Neuron (in vitro differentiated cells): ENCODE results near the gene GRID2.

Experiments
- H2AFZ ChIP-seq: one replicate; pipeline ENCODE4 v1.6.1; 2013; ENCODE audit warnings: low read depth, mild to moderate bottlenecking, inconsistent platforms, low read length, moderate library complexity
- H3K27me3 ChIP-seq: one replicate; pipeline ENCODE4 v1.6.1; 2013; ENCODE audit warnings: low read length; ENCODE audit not compliant: insufficient read depth
- H3K36me3 ChIP-seq: one replicate; pipeline ENCODE4 v1.6.1; 2013; ENCODE audit warnings: low read length; ENCODE audit not compliant: insufficient read depth
- H3K4me1 ChIP-seq: one replicate; pipeline ENCODE4 v1.6.1; 2013; ENCODE audit warnings: low read length; ENCODE audit not compliant: insufficient read depth
- H3K4me3 ChIP-seq: 2 replicates; pipeline ENCODE4 v1.5.1; 2013; ENCODE audit warnings: mild to moderate bottlenecking, low read length, moderate library complexity
- H3K9me3 ChIP-seq: one replicate; pipeline ENCODE4 v1.6.1; 2013; ENCODE audit warnings: low read length

Gene GRID2

DNA sequence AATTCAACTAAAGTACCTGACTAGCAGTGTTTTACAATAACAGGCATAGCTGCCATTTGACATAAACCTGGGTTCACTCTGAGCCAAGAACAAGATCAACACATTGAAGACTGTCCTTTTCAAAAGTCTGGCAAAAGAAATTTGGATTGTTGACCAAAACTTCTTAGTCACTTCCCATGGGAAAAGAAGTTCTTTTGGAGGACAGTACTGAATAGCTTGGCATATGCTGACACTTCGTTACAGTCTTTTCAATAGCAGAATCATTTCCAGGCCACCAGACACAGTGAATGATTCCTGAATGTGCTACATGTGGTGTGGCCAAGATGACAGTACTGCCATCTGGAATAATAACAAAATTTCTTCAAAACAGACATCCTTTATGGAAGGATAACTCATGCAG is 560.3 kb downstream of the GRID2 start:
- Histone ChIP-seq H3K4me3 (no peak overlapping the region), H3K27me3 (no peaks in the 10 kb centered on the region), H3K4me1 (peaks cover 3% of the 10 kb centered on the region), H3K36me3 (no peaks in the 10 kb centered on the region), H3K9me3 (no peaks in the 10 kb centered on the region), H2AFZ (no peak overlapping the region)

DNA sequence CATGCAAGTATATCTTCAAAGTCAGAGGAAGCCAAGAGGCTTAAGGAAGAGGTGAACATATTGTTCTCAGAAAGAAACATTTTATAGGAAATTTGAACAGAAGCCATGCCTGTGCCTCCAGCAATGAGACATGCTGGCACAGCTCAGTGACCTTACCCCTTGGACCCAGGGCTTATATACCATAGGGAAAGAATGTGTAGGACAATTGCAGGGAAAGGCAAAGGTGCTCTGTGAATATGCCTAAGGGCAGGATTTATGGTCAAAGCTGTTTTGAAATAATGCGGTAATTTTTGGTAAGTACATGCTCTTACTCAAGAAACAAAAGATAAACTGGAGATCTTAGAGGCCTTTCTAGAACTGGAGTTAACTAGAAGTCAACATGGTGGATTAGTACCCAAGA is 568.8 kb downstream of the GRID2 start:
- Histone ChIP-seq H2AFZ (no peak overlapping the region), H3K4me3 (no peak overlapping the region), H3K9me3 (no peaks in the 10 kb centered on the region)

DNA sequence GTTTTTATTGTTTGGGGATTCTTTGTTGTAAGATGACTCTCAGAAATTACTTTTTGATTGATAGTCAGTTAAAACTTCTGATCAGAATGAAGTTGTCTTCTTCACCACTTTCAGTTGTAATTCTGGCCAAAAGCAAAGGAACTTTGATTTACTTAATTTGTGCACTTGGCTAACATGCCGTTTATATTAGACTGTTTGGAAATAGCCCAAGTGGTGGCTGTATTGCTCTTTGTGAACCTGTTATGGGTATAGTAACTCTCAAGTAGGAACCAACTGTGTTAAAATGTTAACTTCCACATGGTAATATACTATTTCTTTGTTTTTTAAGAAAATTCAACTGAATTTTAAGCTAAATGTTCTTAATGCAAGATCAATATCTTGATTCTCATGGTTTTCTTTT is 581.9 kb downstream of the GRID2 start:
- Histone ChIP-seq H2AFZ (peak overlapping the region; percentile 77), H3K36me3 (no peaks in the 10 kb centered on the region), H3K4me3 (no peak overlapping the region), H3K9me3 (no peaks in the 10 kb centered on the region), H3K27me3 (no peaks in the 10 kb centered on the region), H3K4me1 (no peaks in the 10 kb centered on the region)

More for the DNA sequence above, 568.8 kb downstream of the GRID2 start:
- no peaks in the 10 kb centered on the region for H3K4me1 ChIP-seq
- no peaks in the 10 kb centered on the region for H3K36me3 ChIP-seq
- no peaks in the 10 kb centered on the region for H3K27me3 ChIP-seq

DNA sequence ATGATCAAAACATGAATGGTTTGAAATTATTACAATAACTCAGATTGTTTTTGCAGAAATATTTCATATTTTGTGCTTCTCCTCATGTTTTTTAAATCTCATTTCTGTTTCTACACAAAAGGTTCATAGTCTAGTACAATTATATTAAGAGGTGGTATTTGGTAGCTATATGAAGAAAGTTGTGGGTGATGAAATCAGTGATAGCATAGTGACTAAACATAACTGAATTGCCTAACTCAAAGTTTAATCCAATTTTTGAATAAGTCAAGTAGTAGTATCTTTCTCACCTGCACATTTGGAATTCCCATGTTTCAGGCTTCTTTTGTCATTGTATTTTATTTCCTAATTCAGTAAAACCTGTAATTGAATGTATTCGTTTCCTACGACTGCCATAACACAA is 648.7 kb downstream of the GRID2 start:
- no peaks in the 10 kb centered on the region for H3K4me1 ChIP-seq

GRCh38 chr4:92952897-92953296 is 649.1 kb downstream of the GRID2 start:
- Histone ChIP-seq H2AFZ (no peak overlapping the region), H3K27me3 (no peaks in the 10 kb centered on the region), H3K4me1 (no peaks in the 10 kb centered on the region), H3K9me3 (no peaks in the 10 kb centered on the region), H3K36me3 (no peaks in the 10 kb centered on the region), H3K4me3 (no peak overlapping the region)

More for the DNA sequence above, 648.7 kb downstream of the GRID2 start:
- Histone ChIP-seq H3K4me3 (no peak overlapping the region), H3K27me3 (no peaks in the 10 kb centered on the region), H3K9me3 (no peaks in the 10 kb centered on the region), H3K36me3 (no peaks in the 10 kb centered on the region), H2AFZ (no peak overlapping the region)

GRCh38 chr4:92953462-92953861 is 649.7 kb downstream of the GRID2 start:
- H3K9me3 ChIP-seq: no peaks in the 10 kb centered on the region
- no peak overlapping the region for H2AFZ ChIP-seq
- no peak overlapping the region for H3K4me3 ChIP-seq
- no peaks in the 10 kb centered on the region for H3K36me3 ChIP-seq
- no peaks in the 10 kb centered on the region for H3K4me1 ChIP-seq
- H3K27me3 ChIP-seq: no peaks in the 10 kb centered on the region

DNA sequence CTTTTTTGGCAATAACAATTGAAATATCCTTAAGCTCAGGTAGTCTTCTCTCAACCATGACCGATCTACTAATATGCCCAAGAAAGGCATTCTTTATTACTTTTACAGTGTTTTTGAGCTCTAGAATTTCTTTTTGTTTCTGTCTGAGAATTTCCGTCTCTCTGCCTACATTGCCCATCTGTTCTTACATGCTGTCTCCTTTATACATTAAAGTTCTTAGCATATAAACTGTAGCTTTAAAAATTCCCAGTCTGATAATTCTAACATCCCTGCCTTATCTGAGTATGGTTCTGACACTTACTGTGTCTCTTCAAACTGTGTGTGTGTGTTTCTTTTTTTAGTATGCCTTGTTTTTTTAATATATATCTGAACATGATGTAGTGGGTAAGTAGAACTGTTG is 658.1 kb downstream of the GRID2 start:
- Histone ChIP-seq H3K9me3 (no peaks in the 10 kb centered on the region), H2AFZ (no peak overlapping the region), H3K27me3 (no peaks in the 10 kb centered on the region), H3K4me3 (no peak overlapping the region), H3K36me3 (no peaks in the 10 kb centered on the region), H3K4me1 (no peaks in the 10 kb centered on the region)

GRCh38 chr4:92962831-92963230 is 659.1 kb downstream of the GRID2 start:
- H3K4me1 ChIP-seq: no peaks in the 10 kb centered on the region
- no peak overlapping the region for H2AFZ ChIP-seq

GRCh38 chr4:92968556-92968955 is 664.8 kb downstream of the GRID2 start:
- H3K27me3 ChIP-seq: no peaks in the 10 kb centered on the region
- H3K4me3 ChIP-seq: no peak overlapping the region
- no peak overlapping the region for H2AFZ ChIP-seq
- no peaks in the 10 kb centered on the region for H3K9me3 ChIP-seq
- no peaks in the 10 kb centered on the region for H3K36me3 ChIP-seq
- H3K4me1 ChIP-seq: no peaks in the 10 kb centered on the region

More at GRCh38 chr4:92962831-92963230, 659.1 kb downstream of the GRID2 start:
- no peaks in the 10 kb centered on the region for H3K9me3 ChIP-seq
- H3K4me3 ChIP-seq: no peak overlapping the region
- no peaks in the 10 kb centered on the region for H3K36me3 ChIP-seq
- H3K27me3 ChIP-seq: no peaks in the 10 kb centered on the region

- no peaks in the 10 kb centered on the region for H3K36me3 ChIP-seq
- no peaks in the 10 kb centered on the region for H3K27me3 ChIP-seq
- no peak overlapping the region for H3K4me3 ChIP-seq
- H3K4me1 ChIP-seq: no peaks in the 10 kb centered on the region
- H3K9me3 ChIP-seq: no peaks in the 10 kb centered on the region
- H2AFZ ChIP-seq: no peak overlapping the region
These were observed 665.2 kb downstream of the GRID2 start for GRCh38 chr4:92968996-92969395.

GRCh38 chr4:92969650-92970379 is 666.0 kb downstream of the GRID2 start:
- Histone ChIP-seq H3K27me3 (no peaks in the 10 kb centered on the region), H3K36me3 (no peaks in the 10 kb centered on the region), H3K4me1 (no peaks in the 10 kb centered on the region), H3K4me3 (no peak overlapping the region), H2AFZ (no peak overlapping the region), H3K9me3 (no peaks in the 10 kb centered on the region)

DNA sequence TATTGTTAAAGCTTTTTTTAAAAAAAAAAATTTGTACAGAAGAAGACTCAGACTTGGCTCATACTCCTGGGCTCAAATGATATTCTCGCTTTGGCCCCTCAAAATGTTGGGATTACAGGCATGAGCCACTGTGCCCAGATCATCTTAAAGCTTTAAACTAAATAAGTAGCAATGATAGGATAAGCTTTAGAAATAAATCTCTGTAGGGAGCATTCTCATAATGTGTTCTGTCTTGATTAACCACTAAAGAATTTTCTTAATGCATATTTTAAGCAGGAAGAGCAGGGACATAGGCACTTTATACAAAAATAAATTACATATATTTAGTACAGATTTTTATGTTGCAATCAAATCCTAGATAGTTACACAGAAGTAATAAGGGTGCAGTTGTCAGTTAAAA is 667.2 kb downstream of the GRID2 start:
- Histone ChIP-seq H3K4me3 (no peak overlapping the region), H3K4me1 (no peaks in the 10 kb centered on the region), H3K9me3 (no peaks in the 10 kb centered on the region), H3K27me3 (no peaks in the 10 kb centered on the region), H2AFZ (no peak overlapping the region), H3K36me3 (no peaks in the 10 kb centered on the region)

- H3K4me3 ChIP-seq: no peak overlapping the region
- no peaks in the 10 kb centered on the region for H3K4me1 ChIP-seq
- no peaks in the 10 kb centered on the region for H3K9me3 ChIP-seq
- H3K27me3 ChIP-seq: no peaks in the 10 kb centered on the region
- no peaks in the 10 kb centered on the region for H3K36me3 ChIP-seq
- no peak overlapping the region for H2AFZ ChIP-seq
These were observed 684.5 kb downstream of the GRID2 start for GRCh38 chr4:92988301-92988700.

DNA sequence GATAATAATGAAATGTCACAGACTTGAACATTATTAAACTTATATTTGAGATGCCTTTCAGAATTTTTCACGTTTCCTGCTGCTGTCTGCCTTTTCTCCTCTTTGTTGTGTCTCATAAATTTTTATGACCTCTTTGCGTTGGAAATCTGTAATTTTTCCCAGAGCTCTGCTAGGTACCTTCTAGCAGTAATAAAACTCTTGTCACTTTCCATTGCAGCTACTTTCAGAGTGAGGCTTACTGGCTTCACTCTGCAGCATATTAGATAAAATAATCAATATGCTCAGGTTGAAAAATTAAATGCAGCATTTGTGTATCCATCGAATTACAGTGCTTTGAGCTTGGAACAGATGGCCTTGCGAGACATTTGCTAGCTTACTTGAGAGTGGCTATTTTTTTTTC is 689.0 kb downstream of the GRID2 start:
- no peaks in the 10 kb centered on the region for H3K27me3 ChIP-seq

More for the DNA sequence above, 689.0 kb downstream of the GRID2 start:
- no peaks in the 10 kb centered on the region for H3K36me3 ChIP-seq
- no peak overlapping the region for H2AFZ ChIP-seq
- H3K9me3 ChIP-seq: no peaks in the 10 kb centered on the region
- no peaks in the 10 kb centered on the region for H3K4me1 ChIP-seq
- H3K4me3 ChIP-seq: no peak overlapping the region
